GM06990 (cell line): ENCODE results near the gene RXRA.

Experiments
- DNase-seq: peaks from one replicate; pipeline ENCODE4 v3.0.0-alpha.2; 2011; ENCODE audit not compliant: insufficient read length; ENCODE audit errors: extremely low read depth
- H3K27me3 ChIP-seq: replicated peaks from 2 replicates; pipeline ENCODE4 v1.6.0; 2011; ENCODE audit warnings: low read length; ENCODE audit not compliant: control insufficient read depth, insufficient read depth
- H3K36me3 ChIP-seq: 2 replicates; pipeline ENCODE4 v1.5.1; 2011; ENCODE audit warnings: low read length; ENCODE audit not compliant: control insufficient read depth, insufficient read depth
- H3K4me3 ChIP-seq: replicated peaks from 2 replicates; pipeline ENCODE4 v1.5.1; 2011; ENCODE audit warnings: low read depth, mild to moderate bottlenecking, control low read depth, low read length
- TF ChIP-seq, protein P1 (sequence below): IDR thresholded peaks from 2 replicates; pipeline ENCODE4 v1.5.1; 2011; ENCODE audit warnings: low read length, control low read depth, mild to moderate bottlenecking, inconsistent platforms; ENCODE audit not compliant: insufficient read depth, poor library complexity, severe bottlenecking

The RXRA gene

DNA sequence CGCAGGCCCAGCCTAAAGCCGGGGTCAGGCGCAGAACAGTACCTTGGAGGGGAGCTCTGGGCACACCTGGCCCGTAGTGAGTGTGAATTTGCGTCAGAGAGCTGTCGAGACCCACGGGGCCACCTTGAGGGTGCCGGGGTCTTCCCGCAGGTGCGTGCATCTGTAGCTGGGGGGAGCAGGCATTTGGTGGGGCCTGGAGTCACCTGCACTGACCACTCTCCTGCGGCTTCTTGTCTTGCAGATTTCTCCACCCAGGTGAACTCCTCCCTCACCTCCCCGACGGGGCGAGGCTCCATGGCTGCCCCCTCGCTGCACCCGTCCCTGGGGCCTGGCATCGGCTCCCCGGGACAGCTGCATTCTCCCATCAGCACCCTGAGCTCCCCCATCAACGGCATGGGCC lies 75.1 kb downstream of the RXRA start:
- no peaks in the 10 kb centered on the region for H3K27me3 ChIP-seq
- TF ChIP-seq, protein P1, sequence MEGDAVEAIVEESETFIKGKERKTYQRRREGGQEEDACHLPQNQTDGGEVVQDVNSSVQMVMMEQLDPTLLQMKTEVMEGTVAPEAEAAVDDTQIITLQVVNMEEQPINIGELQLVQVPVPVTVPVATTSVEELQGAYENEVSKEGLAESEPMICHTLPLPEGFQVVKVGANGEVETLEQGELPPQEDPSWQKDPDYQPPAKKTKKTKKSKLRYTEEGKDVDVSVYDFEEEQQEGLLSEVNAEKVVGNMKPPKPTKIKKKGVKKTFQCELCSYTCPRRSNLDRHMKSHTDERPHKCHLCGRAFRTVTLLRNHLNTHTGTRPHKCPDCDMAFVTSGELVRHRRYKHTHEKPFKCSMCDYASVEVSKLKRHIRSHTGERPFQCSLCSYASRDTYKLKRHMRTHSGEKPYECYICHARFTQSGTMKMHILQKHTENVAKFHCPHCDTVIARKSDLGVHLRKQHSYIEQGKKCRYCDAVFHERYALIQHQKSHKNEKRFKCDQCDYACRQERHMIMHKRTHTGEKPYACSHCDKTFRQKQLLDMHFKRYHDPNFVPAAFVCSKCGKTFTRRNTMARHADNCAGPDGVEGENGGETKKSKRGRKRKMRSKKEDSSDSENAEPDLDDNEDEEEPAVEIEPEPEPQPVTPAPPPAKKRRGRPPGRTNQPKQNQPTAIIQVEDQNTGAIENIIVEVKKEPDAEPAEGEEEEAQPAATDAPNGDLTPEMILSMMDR: no peak
- no peak for DNase-seq
- H3K4me3 ChIP-seq: no peak overlapping the region
- H3K36me3 ChIP-seq: peaks cover 13% of the 10 kb centered on the region

DNA sequence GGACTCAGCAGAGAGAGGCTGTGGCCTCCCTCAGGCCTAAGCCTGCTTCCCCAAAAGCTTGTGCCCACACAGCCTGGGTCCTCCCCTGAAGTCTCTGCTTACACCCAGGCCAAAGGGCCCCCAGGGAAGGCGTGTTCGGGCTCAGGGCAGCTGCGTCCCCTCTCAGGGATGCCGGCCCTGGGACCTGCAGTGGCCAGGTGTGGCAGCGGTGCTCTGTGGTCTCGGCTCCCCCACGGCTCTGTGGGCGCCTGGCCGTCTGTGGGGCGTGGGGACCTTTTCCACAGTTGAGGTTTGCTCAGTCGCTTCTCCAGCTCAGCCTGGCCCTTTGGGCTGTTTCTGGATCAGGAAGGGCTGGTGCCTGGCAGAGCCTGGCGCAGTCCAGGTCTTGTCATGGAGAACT lies 75.9 kb downstream of the RXRA start:
- DNase-seq: no peak
- TF ChIP-seq, protein P1: no peak

DNA sequence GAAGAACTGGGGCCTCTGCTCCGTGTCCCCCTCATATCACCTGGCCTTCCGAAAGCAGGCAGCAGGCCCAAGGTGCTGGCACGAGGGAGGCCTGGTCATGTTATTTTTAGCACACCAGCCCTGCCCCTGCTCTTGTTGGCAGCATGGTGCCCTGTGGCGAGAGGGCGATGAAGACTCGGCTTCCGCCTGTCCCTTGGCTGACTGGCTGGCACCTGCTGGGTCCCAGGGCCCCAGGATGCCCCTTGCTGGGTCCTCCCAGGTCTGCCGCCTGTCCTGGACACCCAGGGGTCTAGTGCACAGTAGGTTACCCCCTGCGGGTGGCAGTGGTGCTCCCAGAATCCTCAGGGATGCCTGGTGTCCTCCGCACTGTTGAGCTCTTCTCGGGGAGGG lies 77.0 kb downstream of the RXRA start:
- TF ChIP-seq, protein P1: no peak

More for the DNA sequence above, 75.9 kb downstream of the RXRA start:
- Histone ChIP-seq H3K4me3 (no peak overlapping the region), H3K36me3 (peaks cover 16% of the 10 kb centered on the region), H3K27me3 (no peaks in the 10 kb centered on the region)

DNA sequence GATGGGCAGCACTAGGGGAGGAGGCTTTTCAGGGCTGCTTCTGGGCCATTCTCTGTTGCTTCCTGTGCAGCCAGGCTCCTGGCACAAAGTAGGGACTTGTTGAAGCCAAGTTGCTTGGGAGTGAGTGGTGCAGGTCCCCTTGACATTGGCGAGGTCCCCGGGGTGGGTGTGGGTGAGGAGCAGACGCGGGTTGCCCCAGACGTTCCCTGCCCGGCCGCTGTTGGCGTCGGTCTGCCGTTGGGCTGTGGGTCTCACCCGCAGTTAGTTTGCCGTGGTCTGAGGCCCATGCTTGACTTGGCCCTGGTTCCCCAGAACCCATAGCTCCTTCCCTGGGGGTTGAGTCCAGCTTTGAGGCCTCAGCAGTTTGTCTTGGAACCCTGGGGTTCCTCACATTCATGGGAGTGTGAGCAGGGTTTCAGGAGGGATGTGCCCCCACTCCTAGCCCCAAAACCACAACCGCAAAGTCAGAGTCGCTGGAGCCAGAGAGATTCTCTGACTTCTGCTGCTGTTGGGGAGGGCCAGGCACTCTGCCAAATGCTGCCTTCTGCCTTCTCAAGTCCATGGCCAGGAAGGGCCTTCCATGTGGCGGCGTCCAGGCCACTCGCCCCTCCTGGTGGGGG lies 77.5 kb downstream of the RXRA start:
- peak; percentile 60 for DNase-seq
- Histone ChIP-seq H3K4me3 (no peak overlapping the region), H3K27me3 (no peaks in the 10 kb centered on the region), H3K36me3 (peaks cover 20% of the 10 kb centered on the region)
- TF ChIP-seq, protein P1: peak; percentile 8

More for the DNA sequence above, 77.0 kb downstream of the RXRA start:
- Histone ChIP-seq H3K36me3 (peaks cover 18% of the 10 kb centered on the region), H3K4me3 (no peak overlapping the region), H3K27me3 (no peaks in the 10 kb centered on the region)
- DNase-seq: no peak

DNA sequence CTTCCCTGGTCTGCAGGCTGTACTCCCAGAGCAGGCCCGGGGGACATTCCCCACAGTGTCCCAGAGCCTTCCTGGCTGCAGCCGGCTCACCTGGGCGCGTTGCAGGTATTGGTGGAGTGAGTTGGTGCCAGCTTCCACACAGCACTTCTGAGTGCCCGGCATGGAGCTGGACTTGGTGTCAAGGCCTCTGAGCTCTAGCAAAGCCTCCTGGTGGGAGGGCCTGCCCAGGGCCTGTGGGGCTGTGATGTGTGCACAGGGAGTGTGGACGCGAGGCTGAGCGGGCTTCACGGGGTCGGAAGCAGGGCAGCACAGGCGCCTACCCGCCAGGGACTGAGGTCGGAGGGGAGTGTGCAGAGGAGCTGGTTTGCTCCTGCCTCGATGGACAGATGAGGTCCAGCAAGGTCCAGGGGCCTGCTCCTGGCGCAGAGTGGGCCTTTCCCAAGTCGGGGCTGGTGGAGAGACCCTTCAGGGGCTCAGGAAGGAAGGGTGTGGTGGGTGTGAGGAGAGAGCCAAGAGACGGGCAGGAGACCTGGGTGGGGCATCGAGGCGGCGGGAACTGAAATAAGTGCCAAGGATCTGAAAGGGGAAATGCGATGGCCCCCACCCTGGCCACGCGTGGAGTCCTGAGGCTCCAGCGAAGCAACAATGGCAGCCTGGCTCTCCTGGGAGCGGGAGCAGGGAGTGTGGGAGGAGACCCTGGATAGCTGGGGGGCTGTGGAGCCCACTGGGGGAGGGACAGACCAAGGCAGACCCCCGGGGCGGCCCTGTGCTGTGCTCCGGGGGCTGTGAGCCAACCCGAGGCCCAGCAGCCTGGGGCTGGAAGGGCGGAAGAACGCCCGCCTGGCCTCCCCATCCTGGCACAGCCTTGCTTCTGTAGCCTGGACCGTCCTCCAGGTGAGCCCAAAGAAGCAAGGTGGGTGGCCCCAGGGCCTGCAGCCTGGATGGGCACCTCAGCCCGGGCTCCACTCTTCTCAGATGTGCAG lies 78.4 kb downstream of the RXRA start:
- TF ChIP-seq, protein P1: no peak

More for the DNA sequence above, 78.4 kb downstream of the RXRA start:
- DNase-seq: no peak
- peaks cover 25% of the 10 kb centered on the region for H3K36me3 ChIP-seq
- no peaks in the 10 kb centered on the region for H3K27me3 ChIP-seq
- H3K4me3 ChIP-seq: no peak overlapping the region
